Right atrium auricular region (tissue), 2 donors: ENCODE measurements around the gene GPR137. TPM values are rescaled to one million over a fixed set of nuclear protein-coding genes. Genes with fewer than 3 reads are reported as not detected.
A peak's percentile ranks its signal among the peaks of the same experiment; 100 is the strongest.
"Not testable (repeated sequence)": the region's sequence is repeated elsewhere in the genome, so short reads cannot be mapped to it uniquely, and the experiment has no call there.

Experiments
- DNase-seq: peaks from one replicate; pipeline ENCODE4 v3.0.0-alpha.2; 2019; ENCODE audit warnings: low spot score
- H3K27ac ChIP-seq, 2 donors: fragments of 200-600 bp; sonication (generic); 1 replicate in 1 of 2; 2 replicates in 1 of 2; pipeline ENCODE4 v1.5.1; 2016 to 2019
- H3K27me3 ChIP-seq, 2 donors: fragments of 200-600 bp; sonication (generic); one replicate each; pipeline versions ENCODE4 v1.5.1 to v1.6.0; 2017 to 2019
- H3K36me3 ChIP-seq: fragments of 200-600 bp; sonication (generic); one replicate; pipeline ENCODE4 v1.5.1; 2016
- H3K4me1 ChIP-seq, 2 donors: fragments of 200-600 bp; sonication (generic); one replicate each; pipeline versions ENCODE4 v1.5.1 to v1.6.0; 2017 to 2019
- H3K4me3 ChIP-seq, 2 donors: fragments of 200-600 bp; sonication (generic); 1 replicate in 1 of 2; 2 replicates in 1 of 2; pipeline ENCODE4 v1.5.1; 2017 to 2019; ENCODE audit warnings: mild to moderate bottlenecking in 1 of 2, moderate library complexity in 1 of 2
- H3K9me3 ChIP-seq, 2 donors: fragments of 200-600 bp; sonication (generic); one replicate each; pipeline ENCODE4 v1.5.1; 2019
- total RNA-seq, 2 donors: library from RNA; depleted of rRNA; stranded (reverse); fragments of >200 nt; gene quantifications; one replicate each; pipeline ENCODE4 v1.1.0, GENCODE V29; 2016
- TF ChIP-seq, protein P1 (sequence below), 2 donors: fragments of 200-600 bp; sonication (generic); IDR thresholded peaks; one replicate each; pipeline ENCODE4 v1.5.1; 2019; ENCODE audit warnings: antibody characterized with exemption in 2 of 2

The GPR137 gene
- total RNA-seq, 2 donors from 2014 or later = 22.1 to 23.5 TPM

- H3K4me3 ChIP-seq = peak overlapping the region; percentile 74 to 82
- H3K36me3 ChIP-seq = peaks cover 10% of the 10 kb centered on the region
- TF ChIP-seq, protein P1, sequence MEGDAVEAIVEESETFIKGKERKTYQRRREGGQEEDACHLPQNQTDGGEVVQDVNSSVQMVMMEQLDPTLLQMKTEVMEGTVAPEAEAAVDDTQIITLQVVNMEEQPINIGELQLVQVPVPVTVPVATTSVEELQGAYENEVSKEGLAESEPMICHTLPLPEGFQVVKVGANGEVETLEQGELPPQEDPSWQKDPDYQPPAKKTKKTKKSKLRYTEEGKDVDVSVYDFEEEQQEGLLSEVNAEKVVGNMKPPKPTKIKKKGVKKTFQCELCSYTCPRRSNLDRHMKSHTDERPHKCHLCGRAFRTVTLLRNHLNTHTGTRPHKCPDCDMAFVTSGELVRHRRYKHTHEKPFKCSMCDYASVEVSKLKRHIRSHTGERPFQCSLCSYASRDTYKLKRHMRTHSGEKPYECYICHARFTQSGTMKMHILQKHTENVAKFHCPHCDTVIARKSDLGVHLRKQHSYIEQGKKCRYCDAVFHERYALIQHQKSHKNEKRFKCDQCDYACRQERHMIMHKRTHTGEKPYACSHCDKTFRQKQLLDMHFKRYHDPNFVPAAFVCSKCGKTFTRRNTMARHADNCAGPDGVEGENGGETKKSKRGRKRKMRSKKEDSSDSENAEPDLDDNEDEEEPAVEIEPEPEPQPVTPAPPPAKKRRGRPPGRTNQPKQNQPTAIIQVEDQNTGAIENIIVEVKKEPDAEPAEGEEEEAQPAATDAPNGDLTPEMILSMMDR (IDR thresholded peaks at IDR 0.05) = no peak
- peak overlapping the region; percentile 88 to 91 for H3K27ac ChIP-seq
- H3K27me3 ChIP-seq = no peaks in the 10 kb centered on the region
- no peaks in the 10 kb centered on the region for H3K9me3 ChIP-seq
- H3K4me1 ChIP-seq = peaks cover 0 to 51% of the 10 kb centered on the region in 2 donors
- no peak for DNase-seq
These were observed 40.7 kb upstream of the GPR137 start for GRCh38 chr11:64244966-64245365.

GRCh38 chr11:64245401-64245796 lies 40.2 kb upstream of the GPR137 start:
- no peak for DNase-seq

GRCh38 chr11:64245797-64246620 lies 39.6 kb upstream of the GPR137 start:
- Histone ChIP-seq H3K27ac (peak overlapping the region; percentile 88 to 91), H3K27me3 (no peaks in the 10 kb centered on the region), H3K4me1 (peaks cover 0 to 51% of the 10 kb centered on the region in 2 donors), H3K9me3 (no peaks in the 10 kb centered on the region), H3K4me3 (peak overlapping the region; percentile 74 to 82), H3K36me3 (peaks cover 10% of the 10 kb centered on the region)
- TF ChIP-seq, protein P1 (IDR thresholded peaks at IDR 0.05) = no peak
- peak; percentile 88 for DNase-seq

More at GRCh38 chr11:64245401-64245796, 40.2 kb upstream of the GPR137 start:
- H3K4me1 ChIP-seq = peaks cover 0 to 47% of the 10 kb centered on the region in 2 donors
- H3K27ac ChIP-seq = peak overlapping the region; percentile 88 to 91
- TF ChIP-seq, protein P1 (IDR thresholded peaks at IDR 0.05) = no peak
- H3K36me3 ChIP-seq = peaks cover 10% of the 10 kb centered on the region
- H3K9me3 ChIP-seq = no peaks in the 10 kb centered on the region
- H3K27me3 ChIP-seq = no peaks in the 10 kb centered on the region
- H3K4me3 ChIP-seq = peak overlapping the region; percentile 74 to 82

DNA sequence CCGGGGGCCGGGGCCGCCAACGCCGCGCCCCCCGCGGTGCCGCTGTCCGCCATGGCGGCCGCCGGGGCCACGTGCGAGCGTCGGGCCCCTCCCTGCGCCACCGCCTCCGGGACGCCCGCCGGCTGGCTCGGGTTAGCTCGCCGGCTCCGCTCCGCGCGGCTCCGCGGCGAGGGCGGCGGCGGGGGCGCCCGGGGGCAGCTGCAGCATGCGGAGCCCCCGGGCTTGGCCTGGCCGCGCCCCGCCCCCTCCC lies 39.1 kb upstream of the GPR137 start:
- H3K9me3 ChIP-seq, H3K27me3 ChIP-seq, DNase-seq: not testable (repeated sequence)
- H3K4me3 ChIP-seq = peak overlapping the region; percentile 74 to 82
- H3K4me1 ChIP-seq = peaks cover 0 to 52% of the 10 kb centered on the region in 2 donors
- peak overlapping the region; percentile 88 to 95 for H3K27ac ChIP-seq
- peaks cover 10% of the 10 kb centered on the region for H3K36me3 ChIP-seq

GRCh38 chr11:64246871-64247728 lies 38.5 kb upstream of the GPR137 start, which contains the start of gene PPP1R14B:
TSS of gene PPP1R14B (minus strand) at chr11:64246943. CDS start at chr11:64246673, 270 bp downstream.
- Histone ChIP-seq H3K4me1 (peaks cover 0 to 54% of the 10 kb centered on the region in 2 donors), H3K36me3 (peaks cover 10% of the 10 kb centered on the region), H3K9me3 (no peaks in the 10 kb centered on the region), H3K4me3 (peak within 1 kb of the TSS; percentile 74 to 82), H3K27me3 (no peaks in the 10 kb centered on the region), H3K27ac (peak within 1 kb of the TSS; percentile 88 to 95)
- peak; percentile 89 for DNase-seq
- TF ChIP-seq, protein P1 (IDR thresholded peaks at IDR 0.05) = peak in 1 of 2 donors; percentile 44
